ENCODE measurements around the gene ERLEC1. TPM values are rescaled to one million over a fixed set of nuclear protein-coding genes. Genes with fewer than 3 reads are reported as not detected.
"Not testable (repeated sequence)": the region's sequence is repeated elsewhere in the genome, so short reads cannot be mapped to it uniquely, and the experiment has no call there.

Gene ERLEC1
- total RNA-seq, 1 donor from 2014 or later: 89.5 TPM

DNA sequence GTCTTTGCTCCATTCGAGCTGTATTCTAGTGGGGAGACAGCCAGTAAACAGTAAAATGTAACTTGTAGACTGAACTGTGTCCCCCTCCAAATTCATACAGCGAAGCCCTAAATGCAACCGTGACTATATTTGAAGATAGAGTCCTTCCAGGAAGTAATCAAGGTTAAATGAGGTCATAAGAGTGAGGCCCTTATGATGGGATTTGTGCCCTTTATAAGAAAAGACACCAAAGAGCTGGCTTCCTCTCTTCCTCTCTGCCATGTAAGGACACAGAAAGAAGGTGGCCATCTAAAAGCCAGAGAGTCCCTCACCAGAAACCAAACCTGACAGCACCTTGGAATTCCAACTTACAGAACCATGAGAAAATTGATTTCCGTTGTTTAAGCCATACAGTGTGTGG is 41.5 kb downstream of the ERLEC1 start:
- no peak for DNase-seq (ENCODE audit: extremely low read depth, low read depth, low spot score)

DNA sequence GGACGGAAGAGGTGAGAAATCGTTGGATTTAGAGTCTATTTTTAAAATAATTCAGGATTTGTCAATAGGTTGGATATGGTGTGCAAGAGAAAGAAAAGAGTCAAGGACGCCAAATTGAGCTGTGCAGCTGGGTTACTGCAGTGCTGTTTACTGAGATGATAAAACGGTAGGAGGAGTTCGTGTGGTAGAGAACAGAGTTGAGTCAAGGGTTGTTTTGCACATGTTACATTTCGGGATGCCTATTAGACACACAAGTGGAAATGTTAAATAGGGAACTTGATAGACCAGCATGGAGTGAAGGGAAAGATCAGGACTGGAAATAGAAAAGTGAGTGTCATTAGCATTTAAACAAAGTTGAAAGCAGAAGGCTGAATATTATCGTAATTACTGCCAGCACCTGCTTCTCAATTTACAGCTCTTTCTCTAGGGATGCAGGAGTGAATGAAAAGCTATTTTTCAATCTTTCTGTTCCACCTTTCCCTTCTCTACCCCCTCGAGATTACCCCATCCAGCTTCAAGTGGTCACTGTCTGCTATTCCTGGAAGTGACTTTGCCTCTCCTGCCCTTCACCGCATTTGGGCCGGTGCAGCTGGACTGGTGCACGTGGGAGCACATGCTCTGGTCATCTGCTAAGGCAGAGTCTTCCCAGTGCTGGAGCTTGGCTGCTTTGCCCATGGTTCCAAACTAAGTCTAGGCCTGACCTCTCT is 42.6 kb downstream of the ERLEC1 start:
- no peak for DNase-seq (ENCODE audit: extremely low read depth, low read depth, low spot score)

GRCh38 chr2:53829980-53830290 is 43.1 kb downstream of the ERLEC1 start:
- not testable (repeated sequence) for DNase-seq (ENCODE audit: extremely low read depth, low read depth, low spot score)

DNA sequence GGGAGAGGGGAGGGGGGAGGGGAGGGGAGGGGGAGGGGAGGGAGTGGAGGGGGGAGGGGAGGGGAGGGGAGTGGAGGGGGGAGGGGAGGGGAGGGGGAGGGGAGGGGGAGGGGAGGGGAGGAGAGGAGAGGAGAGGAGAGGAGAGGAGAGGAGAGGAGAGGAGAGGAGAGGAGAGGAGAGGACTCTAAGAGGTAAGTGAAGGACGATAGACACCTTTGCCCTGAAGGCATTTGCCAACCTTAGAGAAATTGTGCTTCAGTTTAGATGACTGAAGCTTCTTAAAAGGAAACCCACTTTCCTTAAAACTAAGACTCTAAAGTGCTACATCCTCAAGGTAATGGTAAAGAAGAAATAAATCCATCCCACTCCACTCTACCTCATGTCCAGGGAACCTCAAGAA is 53.7 kb downstream of the ERLEC1 start:
- DNase-seq (ENCODE audit: extremely low read depth, low read depth, low spot score): no peak

DNA sequence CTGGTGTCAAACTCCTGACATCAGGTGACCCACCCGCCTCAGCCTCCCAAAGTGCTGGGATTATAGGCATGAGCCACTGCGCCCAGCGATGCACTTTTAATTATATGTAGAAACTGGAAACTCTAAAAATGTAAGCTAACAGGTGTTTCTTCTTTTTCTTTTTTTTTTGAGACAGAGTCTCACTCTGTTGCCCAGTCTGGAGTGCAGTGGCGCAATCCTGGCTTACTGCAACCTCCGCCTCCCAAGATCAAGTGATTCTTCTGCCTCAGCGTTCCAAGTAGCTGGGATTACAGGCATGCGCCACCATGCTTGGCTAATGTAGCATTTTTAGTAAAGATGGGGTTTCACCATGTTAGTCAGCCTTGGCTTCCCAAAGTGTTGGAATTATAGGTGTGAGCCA is 54.8 kb downstream of the ERLEC1 start:
- DNase-seq (ENCODE audit: extremely low read depth, low read depth, low spot score): not testable (repeated sequence)

GRCh38 chr2:53842891-53843290 is 56.0 kb downstream of the ERLEC1 start:
- DNase-seq (ENCODE audit: extremely low read depth, low read depth, low spot score): no peak

DNA sequence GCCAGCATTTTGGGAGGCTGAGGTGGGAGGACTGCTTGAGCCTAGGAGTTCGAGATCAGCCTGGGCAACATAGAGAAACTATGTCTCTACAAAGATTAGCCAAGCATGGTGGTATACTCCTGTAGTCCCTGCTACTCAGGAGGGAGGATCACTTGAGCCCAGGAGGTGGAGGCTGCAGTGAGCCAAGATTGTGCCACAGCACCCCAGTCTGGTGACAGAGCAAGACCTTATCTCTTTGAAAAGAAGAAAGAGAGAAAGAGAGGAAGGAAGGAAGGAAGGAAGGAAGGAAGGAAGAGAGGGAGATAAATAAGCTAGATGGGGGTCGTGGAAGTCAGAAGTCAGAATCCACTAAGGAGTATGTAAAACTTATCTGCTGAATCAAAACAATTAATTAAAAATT is 56.8 kb downstream of the ERLEC1 start:
- DNase-seq (ENCODE audit: extremely low read depth, low read depth, low spot score): no peak

DNA sequence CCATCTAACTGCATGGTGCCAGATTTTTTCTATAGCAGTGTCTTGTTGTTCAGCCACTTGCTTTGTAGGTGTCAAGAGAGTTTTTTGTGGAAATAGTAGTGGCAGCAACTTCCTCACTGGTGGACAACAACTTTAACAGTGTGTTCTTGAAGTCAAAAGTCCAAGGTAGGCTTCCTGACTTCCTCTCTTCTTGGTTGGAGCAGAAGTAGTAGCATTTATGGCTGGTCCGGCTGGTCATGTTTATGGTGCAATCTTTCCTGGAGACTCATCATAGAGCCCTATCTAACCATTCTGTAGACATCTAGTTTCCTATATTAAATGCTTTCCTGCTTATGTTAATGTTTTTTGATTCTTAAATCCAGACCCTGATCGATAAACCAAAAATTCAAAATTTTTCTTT is 61.2 kb downstream of the ERLEC1 start:
- no peak for DNase-seq (ENCODE audit: extremely low read depth, low read depth, low spot score)

- not testable (repeated sequence) for DNase-seq (ENCODE audit: extremely low read depth, low read depth, low spot score)
Observed at GRCh38 chr2:53851052-53851757, 64.4 kb downstream of the ERLEC1 start.

DNA sequence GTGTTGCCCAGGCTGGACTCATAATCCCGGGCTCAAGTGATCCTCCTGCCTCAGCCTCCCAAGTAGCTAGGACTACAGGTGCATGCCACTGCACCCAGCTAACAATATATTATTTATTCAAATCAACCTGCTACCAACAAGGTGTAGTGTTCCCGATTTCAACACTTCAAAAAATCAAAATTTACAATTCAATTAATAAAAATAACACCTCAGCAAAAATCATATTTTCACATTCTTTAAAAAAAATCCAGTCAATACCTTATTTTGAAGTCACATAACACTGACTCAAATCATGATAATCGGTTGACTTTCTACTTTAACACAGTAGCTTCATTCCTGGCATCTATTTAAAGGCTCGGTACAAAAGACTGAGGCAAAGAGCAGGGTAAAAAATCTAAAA is 65.7 kb downstream of the ERLEC1 start:
- DNase-seq (ENCODE audit: extremely low read depth, low read depth, low spot score): no peak

GRCh38 chr2:53854678-53855077 is 67.8 kb downstream of the ERLEC1 start:
- no peak for DNase-seq (ENCODE audit: extremely low read depth, low read depth, low spot score)

DNA sequence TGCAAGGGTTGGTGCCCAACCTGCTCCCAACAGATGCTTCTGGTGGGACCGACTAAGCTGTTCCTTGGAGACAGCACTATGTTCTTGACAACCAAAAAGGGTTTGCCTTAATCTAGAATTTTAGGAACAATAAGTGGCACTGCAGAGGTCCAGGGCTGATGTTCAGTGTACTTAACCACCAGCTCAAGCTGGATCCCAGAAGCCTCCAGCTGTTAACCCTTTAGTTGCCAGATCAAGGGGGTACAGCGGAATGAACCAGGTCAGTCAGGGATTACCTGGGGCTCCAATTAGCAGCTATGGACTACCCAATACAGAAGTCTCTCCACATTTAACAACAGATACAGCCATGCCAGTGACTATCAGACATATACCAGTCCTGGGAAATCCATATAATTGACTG is 69.4 kb downstream of the ERLEC1 start:
- no peak for DNase-seq (ENCODE audit: extremely low read depth, low read depth, low spot score)

DNA sequence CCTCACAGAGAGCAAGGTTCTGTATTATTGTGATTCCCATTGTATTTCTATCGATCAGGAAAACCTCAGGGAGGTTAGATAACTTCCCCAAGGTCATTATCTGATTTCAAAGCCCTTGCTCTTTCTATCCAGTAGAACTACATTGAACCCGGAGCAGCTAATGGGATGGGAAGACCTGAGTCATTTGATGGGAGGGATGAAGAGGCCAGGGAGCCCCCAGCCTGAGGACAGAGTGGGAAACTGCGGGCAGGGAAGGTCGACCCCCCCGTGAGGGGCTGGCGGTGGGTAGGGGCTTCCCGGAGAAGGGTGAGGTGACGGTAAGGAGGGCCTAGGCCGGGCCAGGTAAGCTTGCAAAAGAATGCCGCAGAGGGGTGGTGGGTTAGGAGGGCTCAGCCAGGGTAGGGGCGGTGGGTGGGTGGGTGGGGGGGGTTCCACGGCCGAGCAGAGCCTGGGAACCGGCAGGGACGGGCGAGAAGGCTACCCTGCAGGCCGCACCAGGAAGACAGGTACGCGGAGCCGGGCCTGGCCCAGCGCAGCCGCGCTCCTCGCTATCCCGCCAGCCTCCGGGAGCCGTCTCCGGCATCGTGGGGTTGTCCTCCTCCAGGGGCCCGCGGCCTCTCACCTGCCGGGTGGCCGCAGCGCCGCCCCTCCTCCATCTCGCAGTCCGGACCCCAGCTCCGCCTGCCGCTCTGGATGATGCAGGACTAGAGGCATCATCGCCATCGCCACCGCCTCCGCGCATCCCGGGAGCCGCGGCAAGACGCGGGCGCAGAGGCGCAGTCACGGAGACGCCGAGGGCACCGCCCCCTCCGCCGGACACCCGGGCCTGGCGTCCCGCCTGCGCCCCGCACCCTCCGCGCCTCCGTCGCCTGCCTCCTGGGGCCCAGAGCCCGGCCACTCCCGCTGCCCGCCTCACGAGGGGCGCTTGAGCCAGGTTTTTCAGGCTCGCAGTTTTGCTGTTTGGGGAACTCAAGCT is 72.7 kb downstream of the ERLEC1 start, which contains the start of gene GPR75:
GPR75 (minus strand) TSS at position 762 of the 976 bp plus-strand sequence. CDS start 5,211 bp downstream, outside the sequence.
- no peak for DNase-seq (ENCODE audit: extremely low read depth, low read depth, low spot score)

GRCh38 chr2:53861824-53862223 is 75.0 kb downstream of the ERLEC1 start:
- DNase-seq (ENCODE audit: extremely low read depth, low read depth, low spot score): no peak

DNA sequence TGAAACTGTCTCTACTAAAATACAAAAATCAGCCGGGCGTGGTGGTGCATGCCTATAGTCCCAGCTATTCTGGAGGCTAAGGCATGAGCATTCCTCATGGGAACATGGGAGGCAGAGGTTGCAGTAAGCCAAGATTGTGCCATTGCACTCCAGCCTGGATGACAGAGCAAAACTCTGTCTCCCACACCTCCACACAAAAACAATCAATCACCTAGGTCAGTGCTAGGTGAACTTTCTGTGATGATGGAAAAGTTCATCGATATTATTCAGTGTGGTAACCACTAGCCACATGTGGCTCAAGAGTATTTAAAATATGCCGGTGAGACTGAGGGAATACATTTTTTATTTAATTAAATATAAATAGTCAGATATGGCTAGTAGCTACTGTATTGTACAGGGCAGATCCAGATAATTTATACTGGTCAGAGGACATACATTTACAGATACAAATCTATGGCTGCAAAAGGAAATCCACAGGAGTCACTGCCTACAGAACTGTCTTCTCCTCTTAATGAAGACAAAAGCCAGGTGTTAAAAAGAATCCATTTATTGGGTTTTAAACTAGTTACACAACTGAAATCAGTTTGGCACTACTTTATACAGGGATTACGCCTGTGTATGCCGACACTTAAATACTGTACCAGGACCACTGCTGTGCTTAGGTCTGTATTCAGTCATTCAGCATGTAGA is 76.8 kb downstream of the ERLEC1 start:
- no peak for DNase-seq (ENCODE audit: extremely low read depth, low read depth, low spot score)

- DNase-seq (ENCODE audit: extremely low read depth, low read depth, low spot score): no peak
Observed at GRCh38 chr2:53865264-53865663, 78.4 kb downstream of the ERLEC1 start.

DNA sequence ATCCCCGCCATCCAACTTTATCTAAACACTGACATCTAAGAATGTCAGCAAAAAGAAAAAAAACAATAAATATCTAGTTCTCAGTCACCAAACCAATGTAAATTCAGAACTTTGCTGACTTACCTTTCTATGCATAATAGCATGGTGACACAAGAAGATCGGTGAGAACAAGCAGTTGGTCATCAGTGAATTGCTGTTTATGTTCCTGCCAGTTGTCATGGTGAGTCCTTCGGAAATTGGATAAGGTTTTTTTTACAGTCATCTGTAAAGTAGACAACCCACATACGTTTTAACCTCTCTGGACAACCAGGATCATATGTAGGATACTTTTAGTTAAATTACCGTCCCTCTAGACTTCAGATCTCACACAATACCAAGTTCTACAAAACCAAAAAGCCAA is 79.1 kb downstream of the ERLEC1 start:
- DNase-seq (ENCODE audit: extremely low read depth, low read depth, low spot score): no peak

GRCh38 chr2:53867169-53867568 is 80.3 kb downstream of the ERLEC1 start:
- DNase-seq (ENCODE audit: extremely low read depth, low read depth, low spot score): no peak

GRCh38 chr2:53867773-53868172 is 80.9 kb downstream of the ERLEC1 start:
- no peak for DNase-seq (ENCODE audit: extremely low read depth, low read depth, low spot score)

All from glomerular endothelial cell (primary cell).